ENCODE data around the gene SERPINB1.

- no peak for TF ChIP-seq CTCF (IDR thresholded peaks at IDR 0.05)
- no peak for TF ChIP-seq POLR2AphosphoS5 (IDR thresholded peaks at IDR 0.05)
These were observed 31.0 kb upstream of the SERPINB1 start for GRCh38 chr6:2872423-2873358.
